ENCODE measurements around the gene FAHD1. TPM values are rescaled to one million over a fixed set of nuclear protein-coding genes. Genes with fewer than 3 reads are reported as not detected.
"Not testable (repeated sequence)": the region's sequence is repeated elsewhere in the genome, so short reads cannot be mapped to it uniquely, and the experiment has no call there.

The FAHD1 gene
- total RNA-seq, 4 donors from 2014 or later = 107 to 188 (median 152) TPM

DNA sequence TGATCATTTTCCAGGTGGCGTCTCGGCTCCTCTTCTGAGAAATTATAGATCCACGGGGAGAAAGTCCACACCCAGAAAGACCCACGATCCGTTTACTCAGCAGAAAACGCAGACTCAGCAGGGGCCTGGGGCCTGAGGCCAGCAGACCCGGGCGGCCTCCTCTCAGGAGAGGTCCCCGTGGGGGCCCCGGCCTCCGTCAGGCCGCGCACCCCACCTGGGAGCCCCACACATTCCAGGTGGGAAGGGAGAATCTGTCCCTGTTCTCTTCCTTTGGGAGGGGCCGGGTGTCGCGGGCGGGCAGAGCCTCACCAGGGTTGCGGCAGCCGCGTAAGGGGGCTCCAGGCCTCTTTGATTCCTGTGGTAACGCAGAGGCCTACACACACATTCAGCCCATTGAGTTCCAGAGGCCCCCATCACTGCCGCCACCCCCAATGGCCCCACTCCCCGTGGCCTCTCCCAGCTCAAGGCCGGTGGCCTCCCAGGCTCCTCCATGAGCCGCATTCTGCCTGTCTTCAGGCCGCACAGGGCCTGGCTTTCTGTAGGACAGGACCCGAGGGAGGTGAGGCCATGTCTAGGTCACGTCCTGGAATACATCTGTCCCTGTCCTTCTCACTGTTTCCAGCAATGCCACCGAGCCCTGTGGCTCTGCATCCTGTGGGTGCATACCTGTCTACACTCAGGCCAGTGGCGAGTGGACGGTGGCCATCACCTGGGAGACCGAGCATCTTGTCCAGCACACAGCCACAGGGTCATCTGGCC is 31.9 kb upstream of the FAHD1 start:
- TF ChIP-seq, protein P1, sequence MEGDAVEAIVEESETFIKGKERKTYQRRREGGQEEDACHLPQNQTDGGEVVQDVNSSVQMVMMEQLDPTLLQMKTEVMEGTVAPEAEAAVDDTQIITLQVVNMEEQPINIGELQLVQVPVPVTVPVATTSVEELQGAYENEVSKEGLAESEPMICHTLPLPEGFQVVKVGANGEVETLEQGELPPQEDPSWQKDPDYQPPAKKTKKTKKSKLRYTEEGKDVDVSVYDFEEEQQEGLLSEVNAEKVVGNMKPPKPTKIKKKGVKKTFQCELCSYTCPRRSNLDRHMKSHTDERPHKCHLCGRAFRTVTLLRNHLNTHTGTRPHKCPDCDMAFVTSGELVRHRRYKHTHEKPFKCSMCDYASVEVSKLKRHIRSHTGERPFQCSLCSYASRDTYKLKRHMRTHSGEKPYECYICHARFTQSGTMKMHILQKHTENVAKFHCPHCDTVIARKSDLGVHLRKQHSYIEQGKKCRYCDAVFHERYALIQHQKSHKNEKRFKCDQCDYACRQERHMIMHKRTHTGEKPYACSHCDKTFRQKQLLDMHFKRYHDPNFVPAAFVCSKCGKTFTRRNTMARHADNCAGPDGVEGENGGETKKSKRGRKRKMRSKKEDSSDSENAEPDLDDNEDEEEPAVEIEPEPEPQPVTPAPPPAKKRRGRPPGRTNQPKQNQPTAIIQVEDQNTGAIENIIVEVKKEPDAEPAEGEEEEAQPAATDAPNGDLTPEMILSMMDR (IDR thresholded peaks at IDR 0.05) = no peak
- no peak for TF ChIP-seq POLR2A (IDR thresholded peaks at IDR 0.05)
- Histone ChIP-seq H3K27me3 (no peaks in the 10 kb centered on the region), H3K4me1 (no peaks in the 10 kb centered on the region), H3K9me3 (peaks cover 0 to 4% (median 0%) of the 10 kb centered on the region in 4 donors), H3K27ac (no peak overlapping the region), H3K4me3 (no peak overlapping the region), H3K36me3 (peaks cover 0 to 7% (median 0%) of the 10 kb centered on the region in 3 donors)
- DNase-seq = no peak

DNA sequence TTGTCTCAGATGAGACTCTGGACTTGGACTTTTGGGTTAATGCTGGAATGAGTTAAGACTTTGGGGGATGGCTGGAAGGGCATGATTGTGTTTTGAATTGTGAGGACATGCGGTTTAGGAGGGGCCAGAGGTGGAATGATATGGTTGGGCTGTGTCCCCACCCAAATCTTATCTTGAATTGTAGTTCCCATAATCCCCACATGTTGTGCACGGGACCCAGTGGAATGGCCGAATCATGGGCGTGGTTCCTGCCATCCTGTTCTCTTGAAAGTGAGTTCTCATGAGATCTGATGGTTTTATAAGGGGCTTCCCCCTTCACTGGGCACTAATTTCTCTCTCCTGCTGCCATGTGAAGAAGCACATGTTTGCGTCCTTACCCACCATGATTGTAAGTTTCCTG is 27.7 kb upstream of the FAHD1 start:
- not testable (repeated sequence) for H3K9me3 ChIP-seq, H3K27ac ChIP-seq, H3K4me3 ChIP-seq, DNase-seq, H3K36me3 ChIP-seq, H3K4me1 ChIP-seq, H3K27me3 ChIP-seq

DNA sequence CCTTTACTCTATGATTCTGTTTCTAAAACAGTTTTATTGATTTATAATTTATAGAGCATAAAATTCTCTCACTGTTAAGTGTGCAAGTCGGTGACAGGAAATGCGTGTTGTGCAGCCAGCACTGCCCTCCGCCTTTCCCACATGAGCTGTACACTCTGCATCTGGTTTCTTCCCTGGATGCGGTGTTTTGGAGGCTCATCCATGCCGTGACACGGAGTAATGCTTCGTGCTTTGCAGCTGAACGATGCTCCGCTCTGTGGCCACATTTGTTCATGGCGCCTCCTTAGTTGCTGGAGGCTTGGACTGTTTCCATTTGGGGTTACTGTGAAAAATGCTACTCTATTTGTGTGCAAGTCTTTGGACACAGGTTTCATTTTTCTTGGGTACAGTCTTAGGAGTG is 26.3 kb upstream of the FAHD1 start:
- H3K9me3 ChIP-seq = peaks cover 0 to 4% (median 0%) of the 10 kb centered on the region in 4 donors
- H3K4me1 ChIP-seq = no peaks in the 10 kb centered on the region
- H3K4me3 ChIP-seq = no peak overlapping the region
- TF ChIP-seq, protein P1 (IDR thresholded peaks at IDR 0.05) = no peak
- no peak for TF ChIP-seq POLR2A (IDR thresholded peaks at IDR 0.05)
- no peak for DNase-seq
- no peaks in the 10 kb centered on the region for H3K27me3 ChIP-seq
- H3K27ac ChIP-seq = no peak overlapping the region
- H3K36me3 ChIP-seq = no peaks in the 10 kb centered on the region

DNA sequence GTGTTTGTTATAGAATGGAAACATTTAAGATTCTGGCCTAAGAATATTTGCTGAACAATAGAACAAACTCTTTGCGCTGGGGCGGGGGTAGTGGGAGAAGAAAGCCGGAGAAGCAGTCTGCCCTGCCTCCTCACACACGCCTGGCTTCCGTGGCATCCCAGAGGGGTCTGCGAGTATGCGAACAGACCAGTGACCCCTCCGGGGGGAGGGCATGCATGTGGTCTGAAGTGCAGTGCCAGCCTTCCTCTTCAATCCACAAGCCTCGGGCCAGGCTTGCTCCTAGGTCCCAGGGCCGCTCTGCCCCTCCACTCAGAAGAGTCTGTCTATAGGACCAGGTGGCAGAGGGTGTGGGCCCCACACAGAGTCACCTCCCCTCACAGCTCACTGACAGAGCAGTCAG is 19.4 kb upstream of the FAHD1 start:
- peaks cover 0 to 46% (median 0%) of the 10 kb centered on the region in 3 donors for H3K36me3 ChIP-seq
- H3K27ac ChIP-seq = no peak overlapping the region
- H3K27me3 ChIP-seq = no peaks in the 10 kb centered on the region
- H3K4me1 ChIP-seq = no peaks in the 10 kb centered on the region
- no peak overlapping the region for H3K4me3 ChIP-seq
- peak in 1 of 3 donors; percentile 42 for DNase-seq
- no peak for TF ChIP-seq POLR2A (IDR thresholded peaks at IDR 0.05)
- TF ChIP-seq, protein P1 (IDR thresholded peaks at IDR 0.05) = no peak
- no peaks in the 10 kb centered on the region for H3K9me3 ChIP-seq

DNA sequence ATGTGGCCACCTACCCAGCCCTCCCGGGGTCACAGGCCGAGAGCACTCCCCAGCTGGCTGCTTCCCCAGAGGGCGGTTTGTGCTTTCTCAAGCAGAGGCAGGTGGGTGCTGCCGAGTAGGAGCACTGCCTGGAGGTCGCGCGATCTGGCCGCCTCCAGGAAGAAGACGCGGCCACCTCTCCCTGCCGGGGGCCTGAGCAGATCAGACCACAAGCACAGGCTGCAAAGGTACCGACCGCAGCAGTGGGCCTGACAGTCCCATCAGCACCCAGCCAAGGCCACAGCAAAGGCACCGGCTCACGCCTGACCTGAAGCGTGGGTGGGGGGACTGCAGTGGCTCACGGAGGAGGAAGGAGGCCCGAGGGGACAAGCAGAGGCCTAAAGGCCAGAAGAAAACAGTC is 18.3 kb upstream of the FAHD1 start:
- no peak overlapping the region for H3K4me3 ChIP-seq
- no peaks in the 10 kb centered on the region for H3K27me3 ChIP-seq
- TF ChIP-seq POLR2A (IDR thresholded peaks at IDR 0.05) = no peak
- TF ChIP-seq, protein P1 (IDR thresholded peaks at IDR 0.05) = no peak
- no peak overlapping the region for H3K27ac ChIP-seq
- no peaks in the 10 kb centered on the region for H3K9me3 ChIP-seq
- DNase-seq = no peak
- H3K4me1 ChIP-seq = no peaks in the 10 kb centered on the region
- peaks cover 0 to 46% (median 0%) of the 10 kb centered on the region in 3 donors for H3K36me3 ChIP-seq

DNA sequence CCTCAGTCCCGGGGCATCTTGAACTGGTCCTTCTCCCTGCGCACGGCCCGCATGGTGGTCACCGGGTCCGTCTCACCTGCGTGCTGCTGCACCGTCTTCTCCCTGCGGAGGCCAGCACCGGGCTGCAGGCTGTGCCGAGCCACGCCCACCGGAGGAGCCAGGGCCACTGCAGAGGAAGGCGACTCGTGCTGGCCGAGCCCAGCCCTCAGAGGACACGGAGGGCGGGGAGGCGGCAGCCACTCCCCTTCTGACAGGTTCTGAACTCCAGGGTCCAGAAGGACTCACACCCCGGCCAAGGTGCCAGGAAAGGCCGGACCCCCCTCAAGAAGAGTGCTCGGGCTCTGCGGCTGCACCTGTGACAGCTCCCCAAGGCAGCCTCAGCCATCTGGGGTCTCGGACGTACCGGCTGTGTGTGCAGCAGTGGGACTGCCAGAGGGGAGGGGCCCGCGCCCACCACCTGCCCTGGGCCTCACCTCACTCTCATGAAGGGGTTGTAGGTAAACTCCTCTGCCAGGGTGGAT is 17.7 kb upstream of the FAHD1 start:
- H3K4me3 ChIP-seq = no peak overlapping the region
- H3K9me3 ChIP-seq = no peaks in the 10 kb centered on the region
- no peak overlapping the region for H3K27ac ChIP-seq
- TF ChIP-seq, protein P1 (IDR thresholded peaks at IDR 0.05) = no peak
- no peak for TF ChIP-seq POLR2A (IDR thresholded peaks at IDR 0.05)
- no peaks in the 10 kb centered on the region for H3K4me1 ChIP-seq
- H3K27me3 ChIP-seq = no peaks in the 10 kb centered on the region
- peak in 1 of 3 donors; percentile 65 for DNase-seq
- peaks cover 0 to 46% (median 0%) of the 10 kb centered on the region in 3 donors for H3K36me3 ChIP-seq
